ENCODE results near the gene PNMA6A. TPM values are rescaled to one million over a fixed set of nuclear protein-coding genes. Genes with fewer than 3 reads are reported as not detected.
"Not testable (repeated sequence)": the region's sequence is repeated elsewhere in the genome, so short reads cannot be mapped to it uniquely, and the experiment has no call there.

PNMA6A gene
- total RNA-seq, 5 donors from 2014 or later (not counting 1 experiment from before 2014, with no cell fraction given) = 0.33 to 0.54 (median 0.47) TPM

DNA sequence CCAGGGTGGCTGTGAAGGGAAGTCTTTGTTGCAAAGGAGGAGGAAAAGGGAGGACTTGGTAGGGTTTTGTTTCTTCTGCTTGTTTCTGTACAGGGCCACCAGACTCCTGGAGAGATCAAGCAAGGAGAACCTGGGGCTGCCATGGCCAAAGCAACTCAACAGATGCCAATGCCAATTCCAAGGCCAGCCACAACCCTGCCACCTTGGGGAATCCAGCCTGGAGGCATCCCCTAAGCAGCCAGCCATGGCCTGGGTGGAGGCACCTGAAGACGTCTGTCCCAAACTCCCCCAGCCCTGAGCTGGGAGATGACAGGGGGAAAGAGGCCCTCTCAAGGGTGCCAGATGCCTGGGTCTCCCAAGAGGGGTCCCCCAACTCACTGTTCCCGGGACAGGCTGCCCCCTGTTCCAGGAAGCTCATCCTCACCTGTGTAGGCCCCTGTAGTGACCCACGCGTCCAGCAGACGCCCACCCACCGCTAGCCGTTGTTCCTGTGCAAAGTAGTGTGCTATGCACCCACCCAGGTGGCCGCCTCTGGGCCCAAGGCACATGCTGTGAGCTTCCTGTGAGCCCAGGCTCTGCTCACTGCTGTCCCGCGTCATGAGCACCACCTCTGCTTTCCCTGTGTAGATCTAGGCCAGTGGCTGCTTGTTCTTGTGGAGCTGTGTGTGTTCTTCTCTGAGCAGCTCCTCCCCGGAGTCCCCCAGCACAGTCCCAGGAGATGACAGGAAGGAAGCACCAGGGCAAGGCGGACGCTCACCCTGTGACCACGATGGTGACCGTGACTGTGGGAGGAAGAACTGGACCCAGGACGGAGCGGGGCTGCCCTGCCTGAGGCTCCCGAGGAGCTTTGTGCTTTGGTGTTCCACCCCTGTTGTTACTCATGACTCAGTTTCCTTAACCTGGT, 12.8 kb upstream of the PNMA6A start:
- no peak for DNase-seq
- no peaks in the 10 kb centered on the region for H3K4me1 ChIP-seq (ENCODE audit: control insufficient read depth in 1 of 2, extremely low read depth in 1 of 2, insufficient read depth in 2 of 2, low read length in 2 of 2)
- Mint-ChIP-seq H3K4me1 (peaks cover 0 to 4% (median 4%) of the 10 kb centered on the region in 3 donors), H3K4me3 (no peak overlapping the region), H3K36me3 (peaks cover 3% of the 10 kb centered on the region), H3K27ac (no peak overlapping the region), H3K27me3 (peaks cover 0 to 7% of the 10 kb centered on the region in 2 donors), H3K9me3 (no peaks in the 10 kb centered on the region)
- no peak overlapping the region for H3K27ac ChIP-seq (ENCODE audit: low read length)
- H3K27me3 ChIP-seq (replicated peaks in 1 of 2; ENCODE audit: control insufficient read depth in 2 of 2, extremely low read depth in 1 of 2, insufficient read depth in 2 of 2, low read length in 1 of 2) = peaks cover 0 to 12% of the 10 kb centered on the region in 2 experiments
- no peak overlapping the region for H3K4me3 ChIP-seq (ENCODE audit: control insufficient read depth in 1 of 2, extremely low read depth in 1 of 2, low read length in 1 of 2)
- POLR2A ChIA-PET = no interaction called here
- H3K36me3 ChIP-seq (ENCODE audit: control insufficient read depth in 2 of 2, extremely low read depth in 1 of 2, insufficient read depth in 1 of 2, low read length in 1 of 2) = no peaks in the 10 kb centered on the region
- H3K9me3 ChIP-seq = no peaks in the 10 kb centered on the region
- CTCF ChIA-PET = no interaction called here
- 76% methylated on average over 14 of the region's 18 CpGs for WGBS (ENCODE audit: insufficient coverage)
- ATAC-seq (replicated peaks in 1 of 4) = no peak

DNA sequence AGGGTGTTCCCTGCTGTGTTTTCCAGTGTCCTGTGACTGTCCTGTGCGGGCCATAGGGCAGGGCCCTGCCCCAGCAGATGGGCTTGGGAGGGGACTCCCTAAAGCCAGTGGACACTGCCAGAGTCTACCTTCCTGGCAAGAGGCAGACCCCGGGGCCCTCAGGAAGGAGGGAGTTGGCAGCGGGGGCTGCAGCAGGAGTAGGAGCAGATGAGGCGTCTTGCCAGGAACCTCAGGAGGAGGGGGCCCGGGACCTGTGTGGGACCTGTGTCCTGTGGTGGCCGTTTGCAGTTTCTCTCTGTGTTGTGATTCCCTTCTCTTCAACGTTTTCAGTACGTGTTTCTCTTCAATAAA, 12.2 kb upstream of the PNMA6A start:
- H3K9me3 ChIP-seq = no peaks in the 10 kb centered on the region
- no peaks in the 10 kb centered on the region for H3K9me3 Mint-ChIP-seq
- WGBS (ENCODE audit: insufficient coverage) = no CpG with 5 or more reads among the region's 8 CpGs
- no peak overlapping the region for H3K27ac Mint-ChIP-seq
- H3K4me3 Mint-ChIP-seq = no peak overlapping the region
- peaks cover 0 to 7% of the 10 kb centered on the region in 2 donors for H3K27me3 Mint-ChIP-seq
- CTCF ChIA-PET = no interaction called here
- peaks cover 0 to 4% (median 4%) of the 10 kb centered on the region in 3 donors for H3K4me1 Mint-ChIP-seq
- DNase-seq (no peak), ATAC-seq (replicated peaks in 1 of 4) (no peak)
- peaks cover 0 to 12% of the 10 kb centered on the region in 2 experiments for H3K27me3 ChIP-seq (replicated peaks in 1 of 2; ENCODE audit: control insufficient read depth in 2 of 2, extremely low read depth in 1 of 2, insufficient read depth in 2 of 2, low read length in 1 of 2)
- H3K36me3 Mint-ChIP-seq = no peaks in the 10 kb centered on the region
- no peak overlapping the region for H3K4me3 ChIP-seq (ENCODE audit: control insufficient read depth in 1 of 2, extremely low read depth in 1 of 2, low read length in 1 of 2)
- POLR2A ChIA-PET = no interaction called here
- no peaks in the 10 kb centered on the region for H3K36me3 ChIP-seq (ENCODE audit: control insufficient read depth in 2 of 2, extremely low read depth in 1 of 2, insufficient read depth in 1 of 2, low read length in 1 of 2)
- H3K27ac ChIP-seq (ENCODE audit: low read length) = no peak overlapping the region
- H3K4me1 ChIP-seq (ENCODE audit: control insufficient read depth in 1 of 2, extremely low read depth in 1 of 2, insufficient read depth in 2 of 2, low read length in 2 of 2) = no peaks in the 10 kb centered on the region

DNA sequence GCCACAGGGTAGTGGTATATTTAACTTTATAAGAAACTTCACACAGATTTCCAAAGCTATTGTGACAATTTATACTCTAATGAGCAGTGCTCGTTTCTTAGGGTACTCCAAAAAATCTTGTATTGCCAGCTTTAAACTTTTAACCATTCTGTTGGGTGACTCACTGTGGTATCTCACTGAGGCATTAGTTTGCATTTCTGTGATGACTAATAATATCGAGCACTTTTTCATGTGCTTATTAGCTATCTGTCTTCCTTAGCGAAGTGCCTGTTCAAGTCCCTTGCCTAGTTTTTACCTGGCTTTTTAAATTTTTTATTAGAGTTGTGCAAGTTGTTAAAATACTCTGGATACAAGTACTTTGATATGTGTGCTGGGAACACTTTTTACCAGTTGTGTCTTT, 10.5 kb upstream of the PNMA6A start:
- H3K4me1 Mint-ChIP-seq = no peaks in the 10 kb centered on the region
- Histone ChIP-seq H3K27ac (ENCODE audit: low read length) (no peak overlapping the region), H3K9me3 (no peaks in the 10 kb centered on the region), H3K27me3 (replicated peaks in 1 of 2; ENCODE audit: control insufficient read depth in 2 of 2, extremely low read depth in 1 of 2, insufficient read depth in 2 of 2, low read length in 1 of 2) (peaks cover 0 to 6% of the 10 kb centered on the region in 2 experiments), H3K36me3 (ENCODE audit: control insufficient read depth in 2 of 2, extremely low read depth in 1 of 2, insufficient read depth in 1 of 2, low read length in 1 of 2) (no peaks in the 10 kb centered on the region), H3K4me3 (ENCODE audit: control insufficient read depth in 1 of 2, extremely low read depth in 1 of 2, low read length in 1 of 2) (no peak overlapping the region), H3K4me1 (ENCODE audit: control insufficient read depth in 1 of 2, extremely low read depth in 1 of 2, insufficient read depth in 2 of 2, low read length in 2 of 2) (no peaks in the 10 kb centered on the region)
- 30% methylated on average over 2 of the region's 3 CpGs for WGBS (ENCODE audit: insufficient coverage)
- H3K4me3 Mint-ChIP-seq = no peak overlapping the region
- no peaks in the 10 kb centered on the region for H3K36me3 Mint-ChIP-seq
- ATAC-seq (replicated peaks in 1 of 4) = no peak
- ChIA-PET CTCF (no interaction called here), POLR2A (no interaction called here)
- no peak overlapping the region for H3K27ac Mint-ChIP-seq
- no peak for DNase-seq
- H3K27me3 Mint-ChIP-seq = peaks cover 0 to 4% of the 10 kb centered on the region in 2 donors
- H3K9me3 Mint-ChIP-seq = no peaks in the 10 kb centered on the region

DNA sequence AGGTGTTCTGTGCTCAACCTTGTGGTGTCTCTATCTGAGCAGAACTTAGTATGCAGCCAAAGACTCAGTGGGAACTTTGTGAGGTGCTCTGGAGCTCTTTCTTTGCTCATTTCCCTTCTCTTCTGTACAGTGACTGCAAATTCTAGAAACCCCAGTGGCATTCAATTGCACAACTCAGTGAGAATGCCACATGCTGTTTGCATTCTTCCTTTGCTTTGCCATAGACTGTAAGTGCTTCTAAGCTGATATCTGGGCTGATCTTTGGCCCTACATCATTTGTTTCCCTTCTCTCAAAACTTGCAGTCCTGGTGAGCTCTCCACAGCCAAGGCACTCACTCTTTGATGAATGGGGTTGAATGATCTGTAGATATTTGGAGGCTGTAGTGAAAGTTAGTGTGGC, 8.9 kb upstream of the PNMA6A start:
- ChIA-PET CTCF (no interaction called here), POLR2A (no interaction called here)
- no peak overlapping the region for H3K27ac ChIP-seq (ENCODE audit: low read length)
- no peaks in the 10 kb centered on the region for H3K4me1 ChIP-seq (ENCODE audit: control insufficient read depth in 1 of 2, extremely low read depth in 1 of 2, insufficient read depth in 2 of 2, low read length in 2 of 2)
- no peaks in the 10 kb centered on the region for H3K27me3 Mint-ChIP-seq
- no peaks in the 10 kb centered on the region for H3K36me3 Mint-ChIP-seq
- H3K27me3 ChIP-seq (replicated peaks in 1 of 2; ENCODE audit: control insufficient read depth in 2 of 2, extremely low read depth in 1 of 2, insufficient read depth in 2 of 2, low read length in 1 of 2) = no peaks in the 10 kb centered on the region
- H3K9me3 Mint-ChIP-seq = no peaks in the 10 kb centered on the region
- H3K27ac Mint-ChIP-seq = no peak overlapping the region
- H3K36me3 ChIP-seq (ENCODE audit: control insufficient read depth in 2 of 2, extremely low read depth in 1 of 2, insufficient read depth in 1 of 2, low read length in 1 of 2) = no peaks in the 10 kb centered on the region
- no peaks in the 10 kb centered on the region for H3K9me3 ChIP-seq
- H3K4me1 Mint-ChIP-seq = no peaks in the 10 kb centered on the region
- ATAC-seq (replicated peaks in 1 of 4) = no peak
- DNase-seq = no peak
- no peak overlapping the region for H3K4me3 ChIP-seq (ENCODE audit: control insufficient read depth in 1 of 2, extremely low read depth in 1 of 2, low read length in 1 of 2)
- no peak overlapping the region for H3K4me3 Mint-ChIP-seq

DNA sequence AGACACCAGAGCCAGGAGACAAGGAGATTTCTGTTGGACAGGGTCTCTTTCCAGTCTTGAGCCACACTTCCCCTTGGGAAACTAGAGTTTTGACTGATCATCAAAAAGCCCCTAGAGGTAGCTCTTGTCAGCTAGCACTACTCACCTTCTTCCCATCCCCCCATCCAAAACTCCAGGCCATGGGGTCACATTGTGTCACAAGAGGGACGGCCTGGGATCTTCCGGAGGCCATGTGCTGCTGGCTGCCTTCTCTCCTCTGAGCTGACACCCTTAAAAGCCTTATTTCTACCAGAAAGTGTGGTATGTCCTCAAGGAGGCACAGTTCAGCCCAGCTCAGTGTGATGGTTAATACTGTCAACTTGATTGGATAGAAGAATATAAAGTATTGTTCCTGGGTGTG, 8.2 kb upstream of the PNMA6A start:
- Mint-ChIP-seq H3K27me3 (no peaks in the 10 kb centered on the region), H3K36me3 (no peaks in the 10 kb centered on the region), H3K27ac (no peak overlapping the region), H3K4me1 (no peaks in the 10 kb centered on the region), H3K9me3 (no peaks in the 10 kb centered on the region), H3K4me3 (no peak overlapping the region)
- Histone ChIP-seq H3K27ac (ENCODE audit: low read length) (no peak overlapping the region), H3K4me3 (ENCODE audit: control insufficient read depth in 1 of 2, extremely low read depth in 1 of 2, low read length in 1 of 2) (no peak overlapping the region), H3K4me1 (ENCODE audit: control insufficient read depth in 1 of 2, extremely low read depth in 1 of 2, insufficient read depth in 2 of 2, low read length in 2 of 2) (no peaks in the 10 kb centered on the region), H3K9me3 (no peaks in the 10 kb centered on the region), H3K27me3 (replicated peaks in 1 of 2; ENCODE audit: control insufficient read depth in 2 of 2, extremely low read depth in 1 of 2, insufficient read depth in 2 of 2, low read length in 1 of 2) (no peaks in the 10 kb centered on the region), H3K36me3 (ENCODE audit: control insufficient read depth in 2 of 2, extremely low read depth in 1 of 2, insufficient read depth in 1 of 2, low read length in 1 of 2) (no peaks in the 10 kb centered on the region)
- ATAC-seq (replicated peaks in 1 of 4) (no peak), DNase-seq (no peak)
- ChIA-PET CTCF (no interaction called here), POLR2A (interaction anchor here in 1 of 2 donors (0.5 kb wide), 1 partner anchor 108 kb away, joined by 3 read pairs; no protein-coding TSS in a partner anchor)
- no CpG with 5 or more reads among the region's 2 CpGs for WGBS (ENCODE audit: insufficient coverage)

DNA sequence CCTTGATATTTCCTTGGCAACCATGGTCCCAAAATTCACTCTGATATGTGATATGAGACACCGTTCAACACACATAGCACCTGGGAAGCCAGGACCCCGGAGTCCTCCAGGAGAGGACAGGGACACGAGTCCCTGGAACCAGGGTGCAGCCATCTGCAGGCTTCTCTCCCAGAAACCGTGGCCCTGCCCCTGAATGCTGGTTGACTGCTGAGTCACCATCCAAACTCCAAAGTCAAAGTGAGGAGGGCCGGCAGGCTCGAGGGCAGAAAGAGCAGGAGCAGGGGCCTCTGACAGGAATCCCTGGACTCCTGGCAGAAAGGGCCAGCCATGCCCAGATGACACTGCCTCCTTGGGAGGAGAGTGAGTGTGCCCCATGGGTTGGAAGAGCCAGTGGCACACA, 6.9 kb upstream of the PNMA6A start:
- H3K9me3 Mint-ChIP-seq = no peaks in the 10 kb centered on the region
- Histone ChIP-seq H3K27me3 (replicated peaks in 1 of 2; ENCODE audit: control insufficient read depth in 2 of 2, extremely low read depth in 1 of 2, insufficient read depth in 2 of 2, low read length in 1 of 2) (no peaks in the 10 kb centered on the region), H3K4me3 (ENCODE audit: control insufficient read depth in 1 of 2, extremely low read depth in 1 of 2, low read length in 1 of 2) (no peak overlapping the region), H3K9me3 (no peaks in the 10 kb centered on the region), H3K27ac (ENCODE audit: low read length) (no peak overlapping the region), H3K4me1 (ENCODE audit: control insufficient read depth in 1 of 2, extremely low read depth in 1 of 2, insufficient read depth in 2 of 2, low read length in 2 of 2) (no peaks in the 10 kb centered on the region), H3K36me3 (ENCODE audit: control insufficient read depth in 2 of 2, extremely low read depth in 1 of 2, insufficient read depth in 1 of 2, low read length in 1 of 2) (no peaks in the 10 kb centered on the region)
- WGBS (ENCODE audit: insufficient coverage) = 87% methylated on average over 3 of the region's 6 CpGs
- no peaks in the 10 kb centered on the region for H3K4me1 Mint-ChIP-seq
- no peaks in the 10 kb centered on the region for H3K27me3 Mint-ChIP-seq
- no peak overlapping the region for H3K4me3 Mint-ChIP-seq
- no peaks in the 10 kb centered on the region for H3K36me3 Mint-ChIP-seq
- no peak for DNase-seq
- no peak overlapping the region for H3K27ac Mint-ChIP-seq
- CTCF ChIA-PET = no interaction called here
- POLR2A ChIA-PET = no interaction called here
- ATAC-seq (replicated peaks in 1 of 4) = no peak

DNA sequence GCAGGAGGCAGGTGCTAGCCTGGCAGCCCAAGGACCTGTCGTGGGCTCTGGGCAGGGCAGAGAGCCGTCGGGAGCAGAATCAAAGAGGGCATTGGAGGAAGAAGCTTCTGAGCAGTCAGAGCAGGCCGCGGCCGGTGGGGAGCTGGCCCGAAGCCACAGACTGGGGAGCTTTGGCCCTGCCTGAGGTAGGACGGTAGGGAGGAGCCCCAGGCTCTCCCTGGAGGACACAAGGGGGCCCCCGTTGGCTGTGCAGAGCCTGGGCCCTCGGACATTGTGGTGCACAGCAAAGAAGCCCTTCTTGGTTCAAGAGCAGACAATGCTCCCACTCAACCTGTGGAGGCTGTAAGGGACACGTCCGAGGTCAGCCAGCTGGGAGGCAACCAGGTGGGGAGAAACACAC, 5.9 kb upstream of the PNMA6A start:
- H3K36me3 ChIP-seq (ENCODE audit: control insufficient read depth in 2 of 2, extremely low read depth in 1 of 2, insufficient read depth in 1 of 2, low read length in 1 of 2); H3K27me3 ChIP-seq (replicated peaks in 1 of 2; ENCODE audit: control insufficient read depth in 2 of 2, extremely low read depth in 1 of 2, insufficient read depth in 2 of 2, low read length in 1 of 2); H3K4me1 ChIP-seq (ENCODE audit: control insufficient read depth in 1 of 2, extremely low read depth in 1 of 2, insufficient read depth in 2 of 2, low read length in 2 of 2); H3K9me3 ChIP-seq; DNase-seq; H3K9me3 Mint-ChIP-seq; H3K4me3 Mint-ChIP-seq; CTCF ChIA-PET; H3K4me3 ChIP-seq (ENCODE audit: control insufficient read depth in 1 of 2, extremely low read depth in 1 of 2, low read length in 1 of 2); H3K27ac ChIP-seq (ENCODE audit: low read length); POLR2A ChIA-PET; H3K36me3 Mint-ChIP-seq; H3K27ac Mint-ChIP-seq; H3K4me1 Mint-ChIP-seq; H3K27me3 Mint-ChIP-seq; ATAC-seq (replicated peaks in 1 of 4): not testable (repeated sequence)
- no CpG with 5 or more reads among the region's 12 CpGs for WGBS (ENCODE audit: insufficient coverage)
